Keratinocyte (primary cell): Measurements from ENCODE around the gene PNKD. TPM values are rescaled to one million over a fixed set of nuclear protein-coding genes. Genes with fewer than 3 reads are reported as not detected.

ENCODE experiments used
- DNase-seq: peaks from one replicate; pipeline ENCODE4 v3.0.0-alpha.2; 2011; ENCODE audit warnings: low read depth, missing footprints, low spot score
- FAIRE-seq: peaks from 2 replicates; lab custom pipeline; 2011; peaks lifted over from hg19 to GRCh38; lab: Jason Lieb, UNC
- H2AFZ ChIP-seq: 2 replicates; pipeline ENCODE4 v1.6.0; 2012; ENCODE audit warnings: low read length, control low read depth, inconsistent platforms; ENCODE audit not compliant: control insufficient read depth
- H3K27ac ChIP-seq: 2 replicates; pipeline ENCODE4 v1.5.1; 2011; ENCODE audit warnings: low read length; ENCODE audit not compliant: control insufficient read depth, insufficient read depth
- H3K27me3 ChIP-seq: 3 replicates; pipeline ENCODE4 v1.6.0; 2011; ENCODE audit warnings: low read length; ENCODE audit not compliant: control insufficient read depth, insufficient read depth; ENCODE audit errors: extremely low read depth
- H3K36me3 ChIP-seq, 2 experiments: 2 replicates in 1 of 2; 3 replicates in 1 of 2; pipeline ENCODE4 v1.5.1; 2011; ENCODE audit warnings: low read length in 2 of 2, mild to moderate bottlenecking in 1 of 2; ENCODE audit not compliant: control insufficient read depth in 2 of 2, insufficient read depth in 2 of 2; ENCODE audit errors: extremely low read depth in 1 of 2
- H3K4me1 ChIP-seq: 3 replicates; pipeline ENCODE4 v1.5.1; 2011; ENCODE audit warnings: low read length; ENCODE audit not compliant: control insufficient read depth, insufficient read depth; ENCODE audit errors: extremely low read depth
- H3K4me2 ChIP-seq: 3 replicates; pipeline ENCODE4 v1.6.0; 2011; ENCODE audit warnings: low read depth, low read length; ENCODE audit not compliant: control insufficient read depth, insufficient read depth; ENCODE audit errors: extremely low read depth
- H3K4me3 ChIP-seq, 3 experiments: fragments of 200-600 bp in 1 of 3; sonication (generic) in 1 of 3; 2 replicates in 2 of 3; 3 replicates in 1 of 3; pipeline ENCODE4 v1.5.1; 2011 to 2016; ENCODE audit warnings: low read length in 3 of 3, mild to moderate bottlenecking in 3 of 3, control low read depth in 2 of 3, inconsistent platforms in 1 of 3, low read depth in 1 of 3, mixed read lengths in 1 of 3, mixed run types in 1 of 3, moderate library complexity in 1 of 3; ENCODE audit not compliant: control insufficient read depth in 2 of 3, insufficient read depth in 2 of 3; ENCODE audit errors: extremely low read depth in 1 of 3
- H3K79me2 ChIP-seq: 2 replicates; pipeline ENCODE4 v1.6.0; 2012; ENCODE audit warnings: low read length; ENCODE audit not compliant: control insufficient read depth, insufficient read depth
- H3K9ac ChIP-seq: 3 replicates; pipeline ENCODE4 v1.6.0; 2011; ENCODE audit warnings: low read length; ENCODE audit not compliant: control insufficient read depth, insufficient read depth; ENCODE audit errors: extremely low read depth
- H3K9me1 ChIP-seq: 3 replicates; pipeline ENCODE4 v1.6.0; 2011; ENCODE audit warnings: low read length; ENCODE audit not compliant: control insufficient read depth, insufficient read depth; ENCODE audit errors: extremely low read depth
- H3K9me3 ChIP-seq: 2 replicates; pipeline ENCODE4 v1.5.1; 2012; ENCODE audit warnings: low read depth, low read length; ENCODE audit not compliant: control insufficient read depth
- H4K20me1 ChIP-seq: 3 replicates; pipeline ENCODE4 v1.6.0; 2011; ENCODE audit warnings: low read length; ENCODE audit not compliant: control insufficient read depth, insufficient read depth; ENCODE audit errors: extremely low read depth
- CTCF ChIP-seq, 3 experiments: IDR thresholded peaks in 1 of 3; conservative IDR thresholded peaks in 1 of 3; optimal IDR thresholded peaks in 1 of 3; 2 replicates in 2 of 3; 3 replicates in 1 of 3; pipeline versions ENCODE3 to v1.5.1; 2011; ENCODE audit warnings: low read length in 3 of 3, mild to moderate bottlenecking in 3 of 3, moderate library complexity in 2 of 3, control low read depth in 1 of 3, inconsistent platforms in 1 of 3; ENCODE audit not compliant: insufficient read depth in 2 of 3; ENCODE audit errors: extremely low read depth in 1 of 3
- EZH2 ChIP-seq: IDR thresholded peaks from one replicate; pipeline ENCODE4 v1.6.1; 2012; ENCODE audit warnings: inconsistent platforms, mild to moderate bottlenecking, low read length, moderate library complexity
- dilution Hi-C: fragments of 300-500 bp; cut with MboI; formaldehyde crosslinking; loops from one replicate; pipeline ENCODE4 v1.7.0; 2020; ENCODE audit warnings: low sequenced_read_pairs; ENCODE audit not compliant: extremely low pct_ligation_motif_present
- polyA plus RNA-seq, 5 experiments: library from polyadenylated mRNA; depleted of rRNA in 3 of 5; stranded (reverse) in 3 of 5; stranded (forward) in 1 of 5; unstranded in 1 of 5; fragments of >200 nt; gene quantifications; 1 replicate in 1 of 5; 2 replicates in 3 of 5; 3 replicates in 1 of 5; pipeline versions ENCODE4 v1.2.1 to v1.2.3, GENCODE V29; 2011 to 2012; ENCODE audit warnings: missing spikeins in 2 of 5, low read depth in 1 of 5, low replicate concordance in 1 of 5

The PNKD gene
- polyA plus RNA-seq, 1 donor (not counting 4 experiments of a cell fraction or from before 2014, with no cell fraction given): 22.8 TPM

GRCh38 chr2:218305383-218305782 is 35.1 kb downstream of the PNKD start:
- dilution Hi-C loops: no loop called here
- no peak overlapping the region for H3K9ac ChIP-seq
- H3K4me2 ChIP-seq: no peak overlapping the region
- FAIRE-seq: no peak
- peaks cover 2% of the 10 kb centered on the region for H3K4me1 ChIP-seq
- no peaks in the 10 kb centered on the region for H3K27me3 ChIP-seq
- no peaks in the 10 kb centered on the region for H3K9me1 ChIP-seq
- H3K27ac ChIP-seq: no peak overlapping the region
- no peaks in the 10 kb centered on the region for H3K9me3 ChIP-seq
- no peak for DNase-seq
- no peak overlapping the region for H3K4me3 ChIP-seq
- no peaks in the 10 kb centered on the region for H3K79me2 ChIP-seq
- no peaks in the 10 kb centered on the region for H4K20me1 ChIP-seq
- H2AFZ ChIP-seq: no peak overlapping the region
- no peak for TF ChIP-seq CTCF (optimal IDR thresholded peaks at IDR 0.05 in 1 of 3, IDR thresholded peaks at IDR 0.05 in 1 of 3, conservative IDR thresholded peaks at IDR 0.05 in 1 of 3; ENCODE audit: extremely low read depth in 1 of 3, insufficient read depth in 2 of 3, low read length in 3 of 3)
- no peak for TF ChIP-seq EZH2
- H3K36me3 ChIP-seq: no peaks in the 10 kb centered on the region

DNA sequence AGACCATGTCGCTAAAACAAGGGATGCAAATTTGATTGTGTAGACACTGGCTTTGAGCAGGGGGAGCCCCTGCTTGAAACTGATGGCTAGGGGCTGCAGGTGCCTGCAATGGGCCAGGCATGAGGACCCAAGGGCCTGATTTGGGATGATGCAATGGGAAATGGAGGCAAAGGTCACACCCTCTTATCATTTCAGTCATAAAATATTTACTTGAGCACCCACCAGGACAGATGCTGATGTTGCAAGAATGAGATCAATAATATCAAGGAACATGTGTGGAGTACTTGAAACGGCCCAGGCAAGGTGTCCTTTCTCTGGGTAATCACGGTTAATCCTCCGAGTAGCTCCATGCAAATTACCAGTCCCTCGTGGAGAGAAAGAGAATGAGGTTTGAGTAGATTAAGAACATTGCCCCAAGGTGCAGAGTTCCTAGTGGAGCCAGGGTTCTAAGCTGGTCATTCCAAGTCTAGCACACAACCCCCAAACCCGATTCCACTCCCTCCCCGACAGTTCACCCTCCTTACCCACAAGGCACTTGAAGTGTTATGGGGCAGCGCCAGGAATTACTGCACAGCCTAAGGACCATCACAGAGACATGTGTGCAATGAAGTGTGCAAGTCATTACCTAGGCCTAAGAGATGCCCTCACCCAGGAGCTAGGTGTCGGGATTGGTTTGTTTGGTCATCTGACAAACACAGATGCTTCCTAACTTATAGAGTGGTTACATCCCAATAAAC is 36.0 kb downstream of the PNKD start:
- FAIRE-seq: no peak
- Histone ChIP-seq H3K27ac (no peak overlapping the region), H3K79me2 (no peaks in the 10 kb centered on the region), H3K4me3 (no peak overlapping the region), H4K20me1 (no peaks in the 10 kb centered on the region), H3K9me3 (no peaks in the 10 kb centered on the region), H3K36me3 (no peaks in the 10 kb centered on the region), H3K27me3 (no peaks in the 10 kb centered on the region), H2AFZ (no peak overlapping the region), H3K9me1 (no peaks in the 10 kb centered on the region), H3K9ac (no peak overlapping the region), H3K4me1 (no peaks in the 10 kb centered on the region), H3K4me2 (no peak overlapping the region)
- no peak for TF ChIP-seq EZH2
- TF ChIP-seq CTCF (optimal IDR thresholded peaks at IDR 0.05 in 1 of 3, IDR thresholded peaks at IDR 0.05 in 1 of 3, conservative IDR thresholded peaks at IDR 0.05 in 1 of 3; ENCODE audit: extremely low read depth in 1 of 3, insufficient read depth in 2 of 3, low read length in 3 of 3): no peak
- DNase-seq: no peak
- dilution Hi-C loops: no loop called here
